ENCODE measurements around the gene RUSF1.

Gene RUSF1

GRCh38 chr16:31483081-31483480 lies 25.1 kb downstream of the RUSF1 start, which contains the start of gene SLC5A2:
SLC5A2 (plus strand) TSS chr16:31483123; CDS start chr16:31483137, 14 bp downstream.
- TF ChIP-seq CTCF (IDR thresholded peaks at IDR 0.05; ENCODE audit: extremely low read depth, missing control alignments) = no peak

GRCh38 chr16:31480851-31481536 lies 27.2 kb downstream of the RUSF1 start:
- no peak for DNase-seq (ENCODE audit: low spot score)
- no peak for TF ChIP-seq CTCF (IDR thresholded peaks at IDR 0.05; ENCODE audit: extremely low read depth, missing control alignments)

More at GRCh38 chr16:31483081-31483480, 25.1 kb downstream of the RUSF1 start, which contains the start of gene SLC5A2:
- no peak for DNase-seq (ENCODE audit: low spot score)

- no peak for DNase-seq (ENCODE audit: low spot score)
- TF ChIP-seq CTCF (IDR thresholded peaks at IDR 0.05; ENCODE audit: extremely low read depth, missing control alignments) = no peak
These were observed 28.4 kb downstream of the RUSF1 start for GRCh38 chr16:31479751-31480150.

- DNase-seq (ENCODE audit: low spot score) = no peak
- no peak for TF ChIP-seq CTCF (IDR thresholded peaks at IDR 0.05; ENCODE audit: extremely low read depth, missing control alignments)
These were observed 29.2 kb downstream of the RUSF1 start for GRCh38 chr16:31478956-31479355.

GRCh38 chr16:31477220-31478216 lies 30.7 kb downstream of the RUSF1 start:
- no peak for TF ChIP-seq CTCF (IDR thresholded peaks at IDR 0.05; ENCODE audit: extremely low read depth, missing control alignments)
- peak; percentile 77 for DNase-seq (ENCODE audit: low spot score)

- DNase-seq (ENCODE audit: low spot score) = peak; percentile 95
- TF ChIP-seq CTCF (IDR thresholded peaks at IDR 0.05; ENCODE audit: extremely low read depth, missing control alignments) = no peak
These were observed 31.6 kb downstream of the RUSF1 start for GRCh38 chr16:31476303-31477219.
